ENCODE data around the gene SH2D2A.

SH2D2A gene

GRCh38 chr1:156862997-156863599 lies 46.5 kb upstream of the SH2D2A start:
- no peak for TF ChIP-seq CTCF (IDR thresholded peaks at IDR 0.05)
- Histone ChIP-seq H3K27me3 (ENCODE audit: control insufficient read depth, insufficient read depth, low read length) (peaks cover 15% of the 10 kb centered on the region), H3K4me2 (ENCODE audit: low read length) (no peak overlapping the region), H3K27ac (no peak overlapping the region), H3K36me3 (ENCODE audit: control insufficient read depth, insufficient read depth, low read length) (no peaks in the 10 kb centered on the region), H3K4me3 (ENCODE audit: low read depth, low read length) (no peak overlapping the region), H3K79me2 (no peaks in the 10 kb centered on the region), H3K4me1 (no peaks in the 10 kb centered on the region), H3K9me3 (ENCODE audit: control insufficient read depth, low read length) (no peaks in the 10 kb centered on the region), H2AFZ (no peak overlapping the region), H3K9ac (no peak overlapping the region)

GRCh38 chr1:156862584-156862983 lies 45.9 kb upstream of the SH2D2A start:
- no peaks in the 10 kb centered on the region for H3K79me2 ChIP-seq
- no peak for TF ChIP-seq CTCF (IDR thresholded peaks at IDR 0.05)
- H3K4me2 ChIP-seq (ENCODE audit: low read length), result no peak overlapping the region
- no peak overlapping the region for H3K27ac ChIP-seq
- H3K9ac ChIP-seq, result no peak overlapping the region
- H3K4me3 ChIP-seq (ENCODE audit: low read depth, low read length), result no peak overlapping the region
- H3K36me3 ChIP-seq (ENCODE audit: control insufficient read depth, insufficient read depth, low read length), result no peaks in the 10 kb centered on the region
- peaks cover 15% of the 10 kb centered on the region for H3K27me3 ChIP-seq (ENCODE audit: control insufficient read depth, insufficient read depth, low read length)
- H3K9me3 ChIP-seq (ENCODE audit: control insufficient read depth, low read length), result no peaks in the 10 kb centered on the region
- no peak overlapping the region for H2AFZ ChIP-seq
- H3K4me1 ChIP-seq, result no peaks in the 10 kb centered on the region

DNA sequence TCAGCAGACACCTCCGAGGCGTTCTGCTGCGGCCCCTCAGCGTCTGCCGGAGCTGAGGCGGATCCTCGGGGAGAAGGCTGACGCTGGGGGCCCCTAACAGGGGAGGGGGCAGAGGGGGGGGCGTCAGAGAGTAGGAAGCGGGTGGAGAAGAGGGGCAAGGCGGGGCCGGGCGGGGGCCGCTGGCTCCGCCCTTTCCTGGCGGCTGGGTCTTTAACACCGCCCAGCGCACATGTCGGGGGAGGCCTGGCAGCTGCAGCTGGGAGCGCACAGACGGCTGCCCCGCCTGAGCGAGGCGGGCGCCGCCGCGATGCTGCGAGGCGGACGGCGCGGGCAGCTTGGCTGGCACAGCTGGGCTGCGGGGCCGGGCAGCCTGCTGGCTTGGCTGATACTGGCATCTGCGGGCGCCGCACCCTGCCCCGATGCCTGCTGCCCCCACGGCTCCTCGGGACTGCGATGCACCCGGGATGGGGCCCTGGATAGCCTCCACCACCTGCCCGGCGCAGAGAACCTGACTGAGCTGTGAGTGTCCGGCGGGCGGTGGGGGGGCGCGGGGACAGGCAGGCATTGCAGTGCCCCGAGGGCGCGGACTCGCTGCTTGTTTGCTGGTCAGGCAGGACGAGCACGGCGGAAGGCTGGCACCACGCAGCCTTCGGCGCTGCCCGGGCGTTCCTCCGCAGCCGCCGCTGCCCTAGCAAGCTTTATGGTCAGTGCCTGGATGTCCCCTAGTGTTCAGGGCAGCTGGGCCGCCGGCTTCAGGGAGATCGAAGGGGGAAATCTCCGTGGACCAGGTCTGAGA lies 44.2 kb upstream of the SH2D2A start, which contains the start of gene NTRK1:
Gene NTRK1 (plus strand): TSS at position 238 of the 796 bp plus-strand sequence. CDS start 70 bp downstream, at position 308.
- peak within 1 kb of the TSS; percentile 9 for H3K4me3 ChIP-seq (ENCODE audit: low read depth, low read length)
- H3K4me2 ChIP-seq (ENCODE audit: low read length), result peak within 1 kb of the TSS; percentile 66
- no peaks in the 10 kb centered on the region for H3K36me3 ChIP-seq (ENCODE audit: control insufficient read depth, insufficient read depth, low read length)
- no peaks in the 10 kb centered on the region for H3K79me2 ChIP-seq
- no peak for TF ChIP-seq CTCF (IDR thresholded peaks at IDR 0.05)
- no peak within 1 kb of the TSS for H3K27ac ChIP-seq
- H2AFZ ChIP-seq, result peak within 1 kb of the TSS; percentile 28
- H3K9me3 ChIP-seq (ENCODE audit: control insufficient read depth, low read length), result no peaks in the 10 kb centered on the region
- no peaks in the 10 kb centered on the region for H3K4me1 ChIP-seq
- no peak within 1 kb of the TSS for H3K9ac ChIP-seq
- H3K27me3 ChIP-seq (ENCODE audit: control insufficient read depth, insufficient read depth, low read length), result peaks cover 15% of the 10 kb centered on the region

DNA sequence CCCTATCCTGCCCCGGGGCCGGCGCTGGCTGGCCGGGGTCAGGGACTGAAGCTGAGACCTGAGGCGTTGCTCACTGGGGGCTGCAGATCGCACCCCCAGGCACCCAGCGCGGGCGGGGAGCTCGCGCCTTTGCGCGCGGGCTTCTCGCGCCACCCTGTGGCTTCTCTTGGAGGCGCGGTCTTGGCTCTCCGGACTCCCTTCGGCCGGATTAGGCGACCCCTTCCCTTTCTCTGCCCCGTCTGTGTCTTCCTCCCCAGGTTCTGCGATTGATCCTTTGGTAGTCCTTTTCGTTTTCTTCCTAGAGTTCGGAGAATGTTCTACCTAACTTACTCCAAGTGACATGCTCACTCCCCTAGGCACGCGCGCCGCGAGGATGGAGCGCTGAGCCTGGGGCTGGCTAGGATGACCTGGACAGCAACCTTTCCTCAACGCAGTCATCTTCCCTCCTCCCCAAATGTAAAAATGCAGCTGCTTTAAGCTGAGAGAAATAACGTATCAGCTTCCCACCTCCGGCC lies 43.5 kb upstream of the SH2D2A start:
- Histone ChIP-seq H3K27me3 (ENCODE audit: control insufficient read depth, insufficient read depth, low read length) (peaks cover 15% of the 10 kb centered on the region), H3K4me2 (ENCODE audit: low read length) (peak overlapping the region; percentile 66), H3K79me2 (no peaks in the 10 kb centered on the region), H3K4me1 (no peaks in the 10 kb centered on the region), H2AFZ (no peak overlapping the region), H3K27ac (no peak overlapping the region), H3K4me3 (ENCODE audit: low read depth, low read length) (peak overlapping the region; percentile 9), H3K36me3 (ENCODE audit: control insufficient read depth, insufficient read depth, low read length) (no peaks in the 10 kb centered on the region), H3K9me3 (ENCODE audit: control insufficient read depth, low read length) (no peaks in the 10 kb centered on the region), H3K9ac (no peak overlapping the region)
- TF ChIP-seq CTCF (IDR thresholded peaks at IDR 0.05), result peak; percentile 72
